Fibroblast of skin of left quadriceps (primary cell): ENCODE results near the gene HOXA3.

Experiments
- DNase-seq, 2 experiments: peaks; one replicate each; pipeline ENCODE4 v3.0.0-alpha.2; 2013; ENCODE audit warnings: low read depth in 2 of 2

Gene HOXA3

DNA sequence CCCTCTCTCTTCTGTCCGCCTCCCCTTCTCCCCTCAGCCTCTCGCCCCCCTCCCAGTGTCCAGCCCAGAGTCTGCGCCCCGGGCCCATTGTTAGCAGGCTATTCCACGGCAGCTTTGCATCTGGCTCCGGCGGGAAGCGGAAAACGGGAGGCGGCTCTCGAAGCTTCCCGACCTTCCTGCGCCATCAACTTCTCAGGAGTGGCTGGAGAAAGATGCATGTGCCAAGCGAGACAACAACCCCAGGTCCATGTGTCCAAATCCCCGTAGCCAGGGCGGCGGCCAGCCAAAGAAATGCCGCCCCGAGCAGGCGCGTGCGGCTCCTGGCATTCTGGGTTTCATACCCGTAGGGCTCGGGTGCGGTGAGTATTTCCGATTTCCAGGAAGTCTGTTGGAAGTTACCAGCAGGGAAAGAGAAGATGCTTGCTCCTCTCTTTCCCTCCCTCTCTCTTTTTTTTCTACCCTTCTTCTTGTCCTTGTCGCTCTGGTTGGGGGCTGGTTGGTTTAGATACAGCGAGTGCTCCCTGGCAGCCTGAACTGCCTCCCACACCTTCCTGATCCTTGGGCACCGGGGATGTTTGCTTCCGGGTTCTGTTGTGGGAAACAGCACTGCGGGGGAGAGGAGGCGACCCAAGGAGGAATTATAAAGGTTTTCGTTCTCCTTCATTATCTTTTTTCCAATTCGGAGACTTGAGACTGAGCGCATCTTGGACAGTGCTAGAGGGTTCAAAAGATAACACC, 48.7 kb downstream of the HOXA3 start:
- no peak for DNase-seq

DNA sequence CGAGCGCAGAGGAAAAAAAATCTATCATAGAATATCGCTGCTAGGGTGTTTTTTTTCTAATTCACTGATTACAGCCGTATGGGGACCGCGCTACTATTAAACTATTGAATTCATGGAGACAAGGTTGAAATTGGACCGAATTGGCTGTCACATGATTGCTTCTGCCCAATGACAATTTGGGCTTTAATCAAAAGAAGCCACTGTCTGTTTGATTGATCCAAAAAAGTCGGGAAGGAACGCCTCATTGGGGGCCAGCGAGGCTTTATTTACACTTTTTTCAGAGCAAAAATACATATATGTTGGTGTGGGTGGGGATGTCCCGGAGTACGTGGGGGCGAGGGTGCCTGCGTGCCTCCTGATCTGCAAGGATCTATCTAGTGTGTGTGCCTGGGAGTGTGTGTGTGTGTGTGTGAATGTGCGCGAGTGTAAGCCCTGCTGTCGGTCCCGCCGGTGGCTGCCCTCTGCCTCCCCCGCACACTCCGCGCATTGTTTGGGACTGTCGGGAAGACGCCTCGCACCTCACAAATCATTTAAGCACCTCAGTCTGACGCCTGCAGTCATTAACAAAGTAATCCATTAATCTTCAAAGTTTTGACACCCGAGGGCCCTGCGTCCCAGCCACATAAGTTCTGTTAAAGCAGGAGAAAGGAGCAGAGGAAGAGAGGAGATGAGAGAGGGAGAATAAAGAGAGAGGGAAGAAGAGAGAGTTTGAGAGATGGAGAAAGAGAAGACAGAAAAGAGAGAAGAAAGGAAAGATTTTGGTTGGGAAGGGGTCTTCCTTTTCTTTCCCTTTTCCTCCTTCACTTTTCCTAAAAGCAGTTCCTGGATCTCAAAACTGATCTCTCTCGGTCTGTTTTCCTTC, 49.6 kb downstream of the HOXA3 start, which contains the start of gene HOXA2:
TSS of gene HOXA2 (minus strand) at position 103 of the 862 bp plus-strand sequence. CDS start 183 bp downstream, outside the sequence.
- DNase-seq: no peak

DNA sequence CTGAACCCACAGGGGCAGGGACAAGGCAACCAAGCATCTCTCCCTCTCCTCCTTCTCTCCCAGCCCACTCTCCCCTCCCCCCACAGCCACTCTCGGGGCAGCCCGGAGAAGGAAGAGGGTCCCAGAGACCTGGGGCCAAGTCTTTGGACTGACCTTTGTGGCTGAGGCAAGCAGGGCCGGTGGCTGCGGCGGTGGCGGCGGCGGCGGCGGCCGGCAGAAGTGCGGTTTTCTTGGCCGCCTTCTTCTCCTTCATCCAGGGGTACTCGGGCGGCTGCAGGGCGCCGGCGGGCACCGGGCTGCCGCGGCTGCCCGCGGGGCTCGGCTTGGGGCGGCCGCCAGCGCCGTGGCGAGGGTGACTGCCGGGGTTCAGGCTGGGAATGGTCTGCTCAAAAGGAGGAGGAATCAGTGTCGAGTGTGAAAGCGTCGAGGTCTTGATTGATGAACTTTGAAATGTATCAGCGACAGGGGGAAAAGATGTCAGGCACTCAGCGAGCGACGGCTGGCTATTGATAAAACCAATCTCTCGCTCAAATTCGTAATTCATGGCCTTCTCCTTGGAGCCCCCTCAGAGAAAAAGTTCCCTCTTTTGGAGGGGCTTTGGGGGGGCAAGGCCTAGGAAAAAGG, 50.3 kb downstream of the HOXA3 start:
- DNase-seq: no peak

DNA sequence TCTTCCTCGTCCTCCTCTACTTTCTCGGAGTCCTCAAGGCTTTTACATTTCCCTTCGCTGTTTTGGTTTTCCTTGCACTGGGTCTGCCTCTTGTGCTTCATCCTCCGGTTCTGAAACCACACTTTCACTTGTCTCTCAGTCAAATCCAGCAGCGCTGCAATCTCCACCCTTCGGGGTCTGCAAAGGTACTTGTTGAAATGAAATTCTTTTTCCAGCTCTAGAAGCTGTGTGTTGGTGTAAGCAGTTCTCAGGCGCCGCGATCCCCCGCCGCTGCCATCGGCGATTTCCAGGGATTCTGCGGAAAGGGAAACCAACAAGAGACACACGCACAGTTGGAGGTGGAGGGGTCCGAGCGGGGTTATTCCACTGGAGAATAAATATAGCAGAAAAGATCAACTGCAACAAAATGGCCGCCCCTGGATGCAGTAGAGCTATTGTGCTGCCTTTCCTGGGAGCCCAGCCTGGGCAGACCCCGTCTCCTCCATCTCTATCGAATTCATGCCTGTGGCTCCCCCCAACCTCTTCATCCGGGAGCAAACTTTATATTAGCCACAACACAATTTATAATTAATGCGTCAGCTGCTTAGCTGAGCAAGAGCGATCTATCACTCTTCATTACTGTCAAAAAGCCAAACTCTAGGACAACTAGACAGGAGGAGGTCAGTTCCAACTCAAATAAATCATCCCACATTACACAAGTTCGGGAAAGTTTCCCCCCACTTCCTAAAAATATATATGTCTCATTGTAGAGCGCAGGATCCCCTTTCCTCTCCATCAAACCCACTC, 51.0 kb downstream of the HOXA3 start:
- no peak for DNase-seq

DNA sequence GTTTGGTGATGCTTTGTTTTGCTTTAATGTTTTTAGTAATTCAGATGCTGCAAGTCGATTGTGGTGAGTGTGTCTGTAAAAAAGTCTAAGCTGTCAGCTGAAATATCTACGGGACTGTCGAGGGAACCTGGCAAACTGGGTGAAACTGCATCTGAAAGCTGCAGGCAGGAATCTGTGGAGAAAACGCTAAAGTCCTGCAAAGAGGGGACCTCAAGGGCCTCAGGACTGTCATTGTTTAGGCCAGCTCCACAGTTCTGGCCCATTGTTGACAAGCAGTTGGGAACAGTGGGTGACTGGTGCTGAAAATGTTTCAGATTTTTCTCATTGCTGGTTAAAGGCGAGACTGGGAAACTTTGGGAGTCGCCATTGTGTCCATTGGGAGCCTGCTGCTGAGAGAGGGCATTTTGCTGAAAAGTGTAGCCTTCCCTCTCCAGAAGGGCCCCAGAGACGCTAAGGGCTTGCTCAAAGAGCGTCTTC, 51.7 kb downstream of the HOXA3 start:
- no peak for DNase-seq

DNA sequence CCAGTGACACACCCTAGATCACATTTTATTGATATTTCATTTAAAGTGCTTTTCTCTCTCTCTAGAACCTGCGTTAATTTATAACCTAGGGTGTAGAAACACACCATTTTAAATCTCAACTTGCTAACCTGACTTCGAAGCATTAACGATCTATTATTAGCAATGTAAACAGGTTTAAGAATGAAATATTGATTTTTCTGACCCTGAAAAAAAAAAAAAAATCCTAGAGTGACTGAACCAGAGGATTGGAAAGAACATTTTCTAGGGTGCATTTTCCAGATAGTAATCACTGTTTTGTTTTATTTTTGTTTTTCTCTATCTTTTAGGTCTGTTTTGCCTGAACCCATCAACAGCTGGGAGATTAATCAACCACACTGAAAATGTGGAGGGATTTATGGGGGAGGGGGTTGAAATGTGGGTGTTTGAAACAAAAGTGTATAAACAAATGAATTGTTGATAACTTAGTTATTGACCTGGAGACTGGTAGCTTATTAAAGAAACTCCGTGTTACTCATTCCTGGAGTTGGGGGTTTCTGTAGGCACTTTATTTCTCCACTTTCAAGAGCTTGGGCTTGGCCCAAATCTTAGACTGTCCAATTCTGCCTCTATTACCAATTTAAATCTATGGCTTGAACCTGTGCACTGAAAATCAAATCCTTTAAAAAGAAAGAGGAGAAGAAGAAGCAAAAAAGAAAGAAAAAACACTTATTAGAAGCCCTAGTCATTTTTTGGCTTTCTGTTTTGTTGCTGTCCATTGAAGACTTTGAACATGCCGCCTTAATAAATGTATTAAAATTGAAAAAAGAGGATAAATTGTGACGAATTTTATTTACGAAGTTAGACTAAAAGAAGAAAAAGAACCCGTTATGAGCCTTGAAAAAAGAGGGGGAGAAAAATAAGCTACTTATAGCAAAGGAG, 52.7 kb downstream of the HOXA3 start:
- DNase-seq: no peak

DNA sequence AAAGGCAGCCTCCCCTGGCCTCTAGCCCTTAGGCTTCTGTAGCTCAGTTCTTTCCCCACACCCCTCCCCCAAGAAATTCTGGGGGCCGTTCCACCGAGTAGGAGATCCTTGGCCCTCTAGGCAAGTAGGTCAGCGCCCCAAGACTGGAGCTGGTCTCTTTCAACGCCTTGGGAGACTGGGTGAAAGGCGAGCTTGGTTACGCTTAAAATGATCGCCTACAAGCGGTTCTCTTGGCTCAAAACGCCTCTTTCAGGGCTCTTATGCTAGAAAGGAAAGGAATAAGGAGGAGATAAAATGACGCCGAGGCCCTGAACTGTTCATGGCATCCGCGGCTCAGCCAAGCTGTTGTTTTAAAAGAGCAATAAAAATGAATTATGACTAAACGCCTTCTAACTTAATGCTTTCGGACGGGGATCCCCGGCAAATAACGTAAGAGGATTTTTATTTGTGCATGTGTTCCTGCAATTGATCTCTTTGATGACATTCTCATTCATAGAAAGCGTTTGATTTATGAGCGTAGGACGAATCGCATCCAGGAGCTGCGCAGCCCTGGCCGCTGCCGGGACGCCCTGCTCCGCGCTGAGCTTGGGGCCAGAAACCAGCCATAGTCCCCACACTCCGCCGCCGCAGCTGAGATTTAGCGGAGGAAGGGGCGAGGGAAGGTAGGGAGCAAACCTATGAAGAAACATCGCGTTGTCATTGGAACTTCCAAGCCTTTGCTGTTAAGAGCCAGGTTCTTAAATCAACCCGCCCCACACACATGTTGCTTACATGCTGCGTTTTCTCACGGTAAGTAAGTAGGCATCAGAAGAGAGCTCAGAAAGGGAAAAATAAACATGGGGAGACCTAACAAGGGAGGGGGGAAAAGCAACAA, 53.6 kb downstream of the HOXA3 start:
- DNase-seq: peak; percentile 59 to 63

DNA sequence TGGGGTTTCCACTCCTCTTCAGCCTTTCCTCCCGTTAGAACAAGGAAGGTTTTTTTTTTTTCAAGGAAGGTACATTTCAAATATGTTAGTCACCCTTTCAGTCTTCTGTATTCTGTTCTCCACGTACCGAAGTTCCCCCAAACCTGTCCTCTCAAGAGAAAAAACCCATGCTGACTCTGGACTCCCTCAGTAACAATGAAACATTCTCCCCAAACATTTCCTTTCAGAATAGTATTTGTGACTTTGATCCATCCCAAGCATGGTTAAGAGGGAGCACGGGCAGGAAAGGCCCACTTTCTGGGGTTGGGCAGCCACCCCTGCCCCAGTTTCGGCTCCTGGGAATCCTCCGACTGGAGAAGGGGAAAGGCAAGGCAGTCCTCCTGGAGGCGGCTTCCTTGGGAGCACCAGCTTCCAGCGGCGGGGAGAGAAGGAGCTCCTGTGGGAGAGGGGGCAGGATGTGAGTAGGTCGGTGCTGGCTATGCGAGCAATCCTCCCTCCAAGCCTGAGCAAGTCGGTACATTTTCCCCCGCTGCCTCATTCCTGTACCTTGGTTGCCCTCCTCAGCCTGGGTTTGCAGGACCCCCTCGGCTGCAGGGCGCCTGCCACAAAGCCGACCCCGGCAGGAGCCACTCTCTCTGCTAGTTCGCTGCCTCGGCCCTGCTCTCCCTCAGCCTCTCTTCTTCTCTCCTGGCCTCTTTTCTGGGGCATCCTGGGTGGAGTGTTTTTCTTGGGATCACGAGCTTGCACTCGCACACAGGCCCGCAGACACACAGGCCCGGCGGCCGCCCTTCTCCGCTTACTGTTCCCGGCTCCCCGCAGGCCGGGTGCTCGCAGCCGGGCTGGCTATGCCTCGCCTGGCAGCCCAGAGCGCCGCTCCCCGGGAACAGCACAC, 54.5 kb downstream of the HOXA3 start:
- DNase-seq: no peak

DNA sequence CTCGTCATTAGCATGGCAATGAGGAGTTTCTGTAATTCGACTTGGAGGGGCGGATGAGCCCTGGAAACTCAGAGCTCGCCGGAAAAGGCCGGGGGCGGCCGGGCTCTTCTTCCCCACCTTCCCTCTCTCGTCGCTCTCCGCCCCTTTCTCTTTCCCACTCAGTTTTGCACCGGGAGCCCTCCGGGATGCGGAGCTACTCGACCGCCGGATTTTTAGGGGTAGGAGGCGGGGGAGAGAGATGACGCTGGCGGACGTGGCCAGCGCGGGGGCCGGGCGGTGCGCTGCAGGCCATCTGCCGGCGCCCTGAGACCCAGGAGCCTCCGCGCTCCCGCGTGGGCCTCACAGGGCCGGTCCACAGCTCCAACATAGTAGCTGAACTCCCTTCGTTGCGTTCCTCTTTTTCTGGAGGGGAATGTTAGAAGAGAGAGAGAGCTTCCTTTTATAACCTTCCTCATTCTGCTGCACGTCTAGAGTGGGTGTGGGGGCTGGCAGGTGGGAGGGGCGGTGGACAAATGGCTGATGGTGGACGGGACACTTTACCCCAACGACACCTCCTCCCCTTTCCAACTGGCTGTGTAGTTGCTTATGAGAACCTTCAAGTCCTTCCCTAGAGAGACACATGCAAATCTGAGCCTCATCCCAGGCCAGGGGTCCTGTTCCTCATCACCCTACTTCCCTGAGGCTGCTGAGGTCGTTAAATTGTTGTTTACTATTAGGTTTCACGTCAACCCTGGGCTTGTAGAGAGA, 55.4 kb downstream of the HOXA3 start:
- DNase-seq: no peak

DNA sequence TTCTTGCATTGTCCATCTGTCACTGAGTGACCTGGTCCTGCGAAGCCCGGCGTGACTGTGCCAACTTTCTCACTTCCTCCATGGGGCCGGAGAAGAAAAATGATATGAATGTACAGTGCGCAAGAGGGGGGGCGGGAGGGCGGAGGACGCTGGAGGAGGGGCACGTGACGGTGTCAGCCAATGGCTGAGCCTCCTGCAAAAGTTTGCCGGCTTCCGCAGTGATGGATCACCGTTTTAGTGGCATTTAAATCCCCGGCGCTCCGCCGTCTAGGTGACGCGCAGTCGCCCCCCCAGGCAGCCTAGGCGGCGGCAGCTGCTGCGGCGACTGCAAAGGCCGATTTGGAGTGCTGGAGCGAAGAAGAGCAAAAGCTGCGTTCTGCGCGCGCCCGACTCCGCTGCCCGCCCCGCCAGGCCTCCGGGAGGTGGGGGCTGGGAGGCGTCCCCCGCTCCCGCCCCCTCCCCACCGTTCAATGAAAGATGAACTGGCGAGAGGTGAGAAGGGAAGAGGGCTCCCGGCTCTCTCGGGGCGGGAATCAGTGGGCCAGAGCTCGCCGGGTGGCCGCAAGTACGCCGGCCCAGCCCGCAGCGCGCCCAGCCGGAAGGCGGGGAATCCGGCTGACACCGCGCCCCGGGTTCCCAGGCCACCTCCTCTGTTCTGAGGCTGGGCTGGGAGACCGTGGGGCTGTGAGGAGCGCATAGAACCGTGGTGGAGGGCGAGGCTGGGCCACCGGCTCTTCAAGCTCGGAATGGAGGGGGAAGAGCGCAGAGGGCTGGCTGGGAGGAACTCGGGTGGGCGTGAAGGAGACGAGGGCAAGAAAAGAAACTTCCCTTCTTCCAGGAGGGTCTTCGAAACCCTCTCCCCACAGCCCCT, 56.3 kb downstream of the HOXA3 start, which contains the start of gene HOXA1:
TSS of gene HOXA1 (minus strand) at position 104 of the 871 bp plus-strand sequence. CDS start at position 16, 88 bp downstream.
- peak; percentile 63 to 66 for DNase-seq

DNA sequence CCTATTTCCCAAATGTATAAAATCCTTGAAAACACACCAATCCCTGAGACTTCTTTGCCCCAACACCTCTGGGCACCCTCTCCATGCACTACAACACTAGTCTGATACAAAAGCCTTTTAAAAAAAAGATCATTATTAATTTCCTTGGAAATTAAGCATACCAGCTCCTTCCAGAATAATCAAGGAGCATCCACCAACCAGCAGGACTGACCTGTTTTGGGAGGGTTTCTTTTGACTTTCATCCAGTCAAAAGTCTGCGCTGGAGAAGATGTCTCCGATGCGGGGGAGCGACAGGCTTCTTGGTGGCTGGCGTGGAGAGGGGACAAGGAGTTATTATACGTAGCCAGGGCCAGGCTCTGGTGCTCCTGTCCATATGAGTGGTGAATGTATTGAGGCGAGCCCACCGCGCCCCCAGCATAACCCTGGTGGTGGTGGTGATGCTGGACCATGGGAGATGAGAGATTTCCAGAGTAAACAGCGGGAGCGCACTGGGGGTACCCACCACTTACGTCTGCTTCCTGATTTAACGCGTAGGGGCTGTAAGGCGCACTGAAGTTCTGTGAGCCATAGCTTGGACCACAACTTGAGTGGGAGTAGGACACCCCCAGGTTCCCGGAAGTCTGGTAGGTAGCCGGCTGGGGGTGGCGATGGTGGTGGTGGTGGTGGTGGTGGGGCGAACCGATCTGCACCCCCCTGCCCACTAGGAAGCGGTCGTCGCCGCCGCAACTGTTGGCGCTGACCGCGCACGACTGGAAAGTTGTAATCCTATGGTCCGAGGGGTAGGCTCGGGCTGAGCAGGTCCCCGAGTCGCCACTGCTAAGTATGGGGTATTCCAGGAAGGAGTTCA, 57.1 kb downstream of the HOXA3 start:
- DNase-seq: no peak

DNA sequence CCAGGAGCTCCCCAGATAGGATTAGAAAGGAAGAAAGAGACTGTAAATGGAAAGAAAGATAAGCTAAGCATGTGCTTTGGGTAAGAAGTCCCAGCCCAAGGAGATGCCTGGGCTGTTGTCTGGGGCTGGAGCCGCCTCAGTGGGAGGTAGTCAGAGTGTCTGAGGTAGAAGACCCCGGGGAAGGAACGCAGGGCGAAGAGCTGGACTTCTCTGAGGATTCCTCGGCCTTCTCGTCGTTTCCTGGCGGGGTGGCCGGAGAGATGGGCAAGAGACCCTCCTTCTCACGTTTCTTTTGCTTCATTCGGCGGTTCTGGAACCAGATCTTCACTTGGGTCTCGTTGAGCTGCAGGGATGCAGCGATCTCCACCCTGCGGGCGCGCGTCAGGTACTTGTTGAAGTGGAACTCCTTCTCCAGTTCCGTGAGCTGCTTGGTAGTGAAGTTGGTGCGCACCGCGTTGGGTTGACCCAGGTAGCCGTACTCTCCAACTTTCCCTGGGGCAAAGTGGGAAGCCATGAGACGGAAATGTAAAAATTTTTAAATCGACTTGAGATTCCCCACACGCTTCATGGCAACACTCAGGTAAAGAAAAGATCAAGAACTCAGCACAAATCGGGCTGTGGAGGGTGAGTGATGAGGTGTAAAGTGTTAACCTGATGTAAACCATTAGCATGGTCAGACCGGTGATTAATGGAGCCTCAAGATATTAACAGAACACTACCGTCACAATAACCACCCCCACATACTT, 57.9 kb downstream of the HOXA3 start:
- DNase-seq: no peak

DNA sequence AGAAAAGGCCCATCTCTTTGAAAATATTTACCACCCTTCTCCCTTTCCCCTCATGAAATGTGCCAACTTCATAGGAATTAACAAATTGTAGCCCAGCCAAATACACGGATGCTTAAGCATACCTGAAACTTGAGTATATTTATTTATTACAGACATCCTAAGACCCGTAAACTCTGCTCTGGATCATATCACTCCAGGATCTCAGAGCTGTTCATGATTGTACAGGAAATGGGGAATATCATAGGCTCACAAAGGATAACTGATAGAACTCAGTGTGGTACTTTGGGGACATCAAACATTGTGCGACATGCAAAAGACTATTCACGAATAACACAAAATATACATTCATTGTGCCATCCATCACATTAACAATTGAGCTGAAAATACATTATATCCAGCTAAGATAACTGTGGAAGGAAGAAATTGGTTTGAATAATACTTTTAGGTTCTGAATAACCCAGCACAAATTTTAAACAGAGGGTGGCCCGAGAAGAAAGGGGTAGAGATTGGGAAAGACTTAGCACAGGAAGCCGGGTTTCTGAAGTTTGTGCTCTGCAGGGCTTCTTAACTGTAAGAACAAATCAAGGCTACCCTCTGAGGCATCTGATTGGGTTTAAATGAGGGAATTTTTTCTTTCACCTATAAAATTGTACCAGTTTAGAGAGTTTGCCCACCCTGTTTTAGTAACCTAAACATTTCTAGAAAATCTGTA, 59.0 kb downstream of the HOXA3 start:
- DNase-seq: no peak

DNA sequence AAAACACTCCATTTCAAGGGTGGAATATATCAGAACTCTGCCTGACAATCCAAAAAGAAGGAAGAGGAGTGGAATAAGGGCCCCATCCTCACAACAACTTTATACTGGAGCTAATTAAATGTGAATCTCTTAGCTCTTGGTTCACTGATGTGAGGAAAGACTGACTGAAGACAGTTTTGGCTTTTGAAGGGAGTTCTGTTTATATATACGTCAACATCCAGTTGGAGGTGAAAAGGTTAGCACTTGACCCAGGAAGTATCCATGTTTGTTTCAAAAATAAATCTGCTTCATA, 59.6 kb downstream of the HOXA3 start:
- no peak for DNase-seq
